Activated CD4-positive, CD25-positive, alpha-beta regulatory T cell treated with anti-CD3 and anti-CD28 coated beads, Interleukin-2, amount 50 U/mL, for 24 hours (primary cell): Measurements from ENCODE around the gene EHD3.

Experiments
- ATAC-seq, 2 donors: fragments of 150-1000 bp; cut with Tn5 transposase; one replicate each; pipeline ENCODE4 v1.10.0; 2021; ENCODE audit warnings: mild to moderate bottlenecking in 1 of 2, moderate library complexity in 1 of 2

EHD3 gene

DNA sequence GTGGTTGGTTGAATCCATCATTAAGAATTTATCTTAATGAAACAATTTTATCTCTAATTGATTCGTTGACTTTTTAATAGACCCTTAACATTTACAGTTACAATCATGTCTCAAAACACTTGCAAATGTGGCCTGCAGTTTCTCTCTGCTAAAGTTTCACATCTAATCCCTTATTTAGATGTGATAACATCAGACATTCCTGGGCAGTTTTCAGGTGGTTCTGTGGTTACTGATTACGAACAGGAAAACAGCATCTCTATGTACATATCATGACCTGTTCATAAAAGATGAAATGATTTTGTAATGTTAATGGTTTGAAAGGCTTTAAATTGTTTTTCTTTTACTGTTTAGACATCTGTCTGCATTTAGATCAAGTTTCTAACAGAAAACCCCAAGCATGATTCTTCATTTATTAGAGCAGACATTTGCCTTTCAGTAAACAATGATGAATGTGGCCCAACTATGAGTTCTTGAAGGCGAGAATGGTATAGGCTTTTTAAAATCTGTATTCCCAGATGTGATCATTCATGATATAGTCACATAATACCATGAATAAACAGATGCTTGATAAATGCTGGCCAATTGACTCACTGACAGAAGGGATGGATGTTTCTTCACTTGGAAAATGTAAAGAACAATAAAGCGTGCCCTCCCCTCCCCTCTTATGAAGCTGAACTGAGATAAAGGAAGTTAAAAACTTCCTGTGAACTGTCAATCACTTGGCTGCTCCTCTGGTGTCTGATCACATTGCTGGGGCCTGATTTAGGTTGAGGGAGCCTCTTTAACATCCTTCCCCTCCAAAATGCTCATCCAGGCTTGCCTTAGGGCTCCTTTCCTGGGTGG is 20.1 kb upstream of the EHD3 start:
- no peak for ATAC-seq

DNA sequence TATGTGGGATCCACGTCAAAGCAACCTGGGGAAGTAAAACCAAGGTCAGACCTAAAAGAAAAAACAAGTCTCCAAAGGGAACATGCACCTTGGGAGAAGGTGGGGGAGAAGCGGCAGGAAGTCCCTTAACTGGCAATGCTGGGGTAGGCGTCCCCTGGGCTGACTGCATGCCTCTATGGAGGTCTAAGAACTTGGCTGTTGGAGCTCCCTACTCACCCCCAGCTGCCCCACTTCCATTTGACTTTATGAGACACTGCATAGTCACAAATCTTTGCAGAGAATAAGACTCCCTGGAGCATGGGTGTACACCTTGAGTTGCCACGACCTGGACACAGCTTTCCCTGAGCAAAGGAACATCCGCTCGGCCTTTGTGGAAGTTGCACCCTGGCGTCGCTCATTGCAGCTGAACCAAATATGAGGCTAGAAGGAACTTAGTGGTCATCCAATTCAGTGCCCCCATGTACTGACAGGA is 19.5 kb upstream of the EHD3 start:
- ATAC-seq = no peak

DNA sequence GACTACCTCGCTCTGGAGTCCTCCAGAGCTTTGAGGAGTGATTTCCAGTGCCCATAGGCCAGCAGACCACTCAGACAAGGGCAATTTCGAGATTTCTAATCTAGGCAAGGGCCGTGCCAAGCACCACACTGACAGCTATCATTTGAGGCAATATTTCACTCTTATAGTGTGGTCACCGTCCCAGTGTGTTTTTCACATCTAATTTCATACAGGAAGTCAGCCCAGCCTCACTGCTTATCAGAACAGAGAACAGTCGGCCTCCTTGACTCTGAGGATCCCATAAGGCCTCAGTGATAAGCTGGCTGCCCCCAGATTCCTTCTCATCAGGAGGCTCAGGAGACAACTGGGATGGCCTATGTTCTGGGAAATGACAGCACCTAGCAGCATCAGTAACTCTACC is 17.2 kb upstream of the EHD3 start:
- ATAC-seq = no peak

DNA sequence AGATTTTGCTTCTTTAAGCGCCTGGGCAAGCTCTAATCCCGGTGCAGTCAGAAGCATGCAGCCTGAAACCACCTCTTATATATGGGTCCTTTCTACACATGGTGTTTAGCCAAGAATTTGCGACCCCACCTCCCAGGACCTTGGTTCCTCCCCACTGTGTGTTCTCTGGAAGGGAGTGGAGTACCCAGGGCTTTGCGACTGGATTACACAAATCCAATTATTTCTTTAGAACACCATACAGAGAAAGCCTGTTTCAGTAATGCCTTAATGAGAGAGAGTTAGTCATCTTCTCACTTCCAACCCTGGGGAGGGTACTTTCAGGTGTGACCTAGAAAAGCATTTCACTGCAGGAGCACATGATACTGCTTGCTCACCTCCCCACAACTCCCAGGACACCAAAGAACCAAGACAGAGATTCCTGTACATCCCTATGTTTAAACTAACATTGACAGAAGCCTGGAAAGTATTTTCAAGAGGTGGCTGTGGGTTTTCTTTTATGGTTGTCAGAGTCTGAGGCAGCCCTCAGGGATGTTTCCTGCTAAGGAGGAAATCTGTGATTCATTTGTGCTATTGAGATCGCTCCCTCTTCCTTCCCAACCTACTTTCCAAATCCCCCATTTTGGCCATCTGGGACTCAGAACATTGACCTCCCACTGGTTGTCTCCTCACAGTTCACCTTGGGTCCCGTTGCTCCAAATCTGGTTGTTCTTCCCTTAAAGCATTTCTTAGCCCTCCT is 16.3 kb upstream of the EHD3 start, which contains the start of gene CAPN14:
TSS of gene CAPN14 (minus strand) at position 51 of the 736 bp plus-strand sequence. CDS start 12,068 bp downstream, outside the sequence.
- ATAC-seq = peak in 1 of 2 donors; percentile 33

DNA sequence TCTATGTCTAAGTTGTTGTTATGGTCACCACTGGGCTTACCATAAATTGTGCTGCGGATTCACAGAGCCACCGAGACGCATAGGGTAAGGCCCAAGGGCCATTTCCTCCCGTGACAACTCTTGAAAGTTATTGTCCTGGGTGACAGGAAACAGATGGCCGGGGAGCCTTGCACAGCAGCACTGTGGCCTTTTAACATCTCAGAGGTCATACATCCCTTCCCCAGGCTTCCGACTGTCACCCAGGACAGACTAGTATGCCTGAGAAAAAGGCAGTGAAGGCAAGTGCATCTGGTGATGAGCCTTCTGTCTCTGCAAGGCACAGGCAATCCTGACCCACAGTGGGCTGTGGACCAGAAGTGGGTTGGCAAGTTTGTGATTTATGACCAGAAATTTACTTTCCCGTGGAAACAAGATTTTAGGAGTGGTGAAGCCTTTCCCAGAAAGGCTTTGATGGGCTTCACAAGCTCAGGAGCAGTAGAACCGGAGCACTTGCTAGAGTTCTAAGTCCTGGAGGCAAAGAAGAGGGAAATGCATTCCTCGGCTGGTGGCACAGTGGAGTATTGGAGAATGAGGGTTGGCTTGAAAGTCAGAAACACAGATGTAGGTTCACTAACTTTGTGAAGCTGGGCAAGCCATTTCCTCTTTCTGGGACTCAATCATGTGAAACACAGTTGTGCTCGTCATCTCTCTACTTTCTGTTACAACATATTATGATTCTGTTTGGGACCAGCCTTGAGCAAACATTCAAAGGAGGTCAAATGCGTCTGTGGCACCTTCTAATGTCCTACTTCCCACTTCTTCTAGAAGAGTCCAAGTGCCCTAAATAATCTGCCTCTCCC is 14.6 kb upstream of the EHD3 start:
- peak; percentile 17 to 41 for ATAC-seq

DNA sequence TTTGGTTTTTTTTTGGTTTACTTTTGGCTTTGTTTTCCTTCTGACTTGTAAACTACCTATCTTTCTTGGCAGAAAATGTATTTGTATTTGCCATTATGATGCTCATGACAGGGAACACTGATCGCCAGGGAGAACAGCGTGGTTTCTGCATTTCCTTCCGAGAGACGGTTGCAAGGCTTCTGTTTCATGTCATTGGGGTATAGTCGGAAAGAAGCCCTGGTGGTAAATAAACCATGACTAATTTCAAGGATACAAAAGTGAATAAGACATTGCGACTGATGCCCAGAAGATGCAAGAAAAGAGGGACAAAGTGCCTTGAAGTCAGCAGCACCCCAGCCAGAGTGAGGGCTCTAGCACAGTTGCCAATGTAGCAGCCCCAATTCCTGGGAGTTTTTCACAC is 12.4 kb upstream of the EHD3 start:
- ATAC-seq = no peak

DNA sequence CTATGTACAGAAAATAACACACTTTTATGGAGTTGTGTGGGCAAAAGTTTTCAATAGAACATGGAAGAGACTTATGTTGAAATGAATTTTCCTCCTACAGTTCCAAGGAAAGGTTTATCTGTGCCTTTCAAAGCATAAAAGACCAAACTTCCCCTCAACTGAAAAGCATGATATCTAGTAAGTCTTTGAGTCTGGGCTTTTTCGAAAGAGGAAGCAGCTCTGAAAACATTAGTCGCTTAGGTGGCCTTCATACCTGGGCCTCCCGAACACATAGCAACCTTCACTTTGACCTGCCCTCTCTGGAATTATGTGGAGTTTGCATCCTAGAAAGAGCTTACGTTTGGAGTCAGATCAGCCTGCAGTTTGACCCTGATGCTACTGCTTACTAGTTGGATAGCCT is 11.9 kb upstream of the EHD3 start:
- no peak for ATAC-seq

DNA sequence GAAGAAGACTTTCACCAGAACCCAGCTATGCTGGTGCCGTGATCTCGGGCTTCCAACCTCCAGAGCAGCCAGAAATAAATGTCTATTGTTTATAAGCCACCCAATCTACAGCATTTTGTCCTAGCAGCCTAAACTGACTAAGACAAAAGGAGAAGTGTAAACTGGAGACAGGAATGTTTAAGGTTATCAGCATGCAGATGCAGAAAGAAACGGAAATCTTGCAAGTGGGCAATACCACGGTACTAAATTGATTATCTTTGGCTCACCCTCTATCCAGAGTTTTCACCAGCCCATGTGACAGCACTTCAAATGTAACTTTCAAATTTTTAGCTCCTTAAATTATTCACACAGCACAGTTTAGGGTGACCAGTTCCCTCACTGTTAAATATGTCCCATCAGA is 10.9 kb upstream of the EHD3 start:
- ATAC-seq = no peak

DNA sequence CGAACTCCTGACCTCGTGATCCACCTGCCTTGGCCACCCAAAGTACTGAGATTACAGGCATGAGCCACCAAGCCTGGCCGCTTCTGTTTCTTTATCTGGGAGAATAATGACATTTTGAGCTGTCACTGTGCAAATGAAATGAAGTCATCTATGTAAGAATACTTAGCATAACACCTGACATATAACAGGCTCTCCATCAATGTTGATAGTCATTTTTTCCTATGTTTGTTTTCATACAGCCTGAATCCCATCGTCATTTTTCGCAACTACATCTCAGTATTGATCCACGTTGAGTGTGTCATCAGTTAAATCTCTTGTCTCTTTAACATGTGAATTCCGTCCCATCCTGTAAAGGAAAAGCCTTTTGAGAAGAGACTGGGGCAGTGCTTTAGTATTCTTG is 10.2 kb upstream of the EHD3 start:
- ATAC-seq = no peak

DNA sequence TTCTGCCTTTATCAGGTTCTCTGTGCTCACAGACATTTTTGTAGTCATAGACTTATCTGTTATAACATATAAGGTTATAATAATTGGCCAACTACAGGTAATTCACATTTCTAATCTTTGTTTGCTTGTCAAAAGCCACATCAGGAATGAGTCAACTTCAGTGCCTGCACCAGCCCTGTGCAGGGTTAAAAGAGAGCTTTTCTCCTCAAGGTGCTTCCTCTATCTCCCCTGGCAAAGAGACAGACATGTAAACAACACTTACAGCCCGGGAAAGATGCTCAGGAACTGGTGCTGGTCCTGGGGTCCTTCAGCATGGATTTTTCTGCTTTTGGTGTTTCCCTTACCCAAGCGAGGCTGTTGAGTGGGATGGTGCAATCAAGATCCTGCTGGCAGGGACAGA is 7.7 kb upstream of the EHD3 start:
- ATAC-seq = no peak

DNA sequence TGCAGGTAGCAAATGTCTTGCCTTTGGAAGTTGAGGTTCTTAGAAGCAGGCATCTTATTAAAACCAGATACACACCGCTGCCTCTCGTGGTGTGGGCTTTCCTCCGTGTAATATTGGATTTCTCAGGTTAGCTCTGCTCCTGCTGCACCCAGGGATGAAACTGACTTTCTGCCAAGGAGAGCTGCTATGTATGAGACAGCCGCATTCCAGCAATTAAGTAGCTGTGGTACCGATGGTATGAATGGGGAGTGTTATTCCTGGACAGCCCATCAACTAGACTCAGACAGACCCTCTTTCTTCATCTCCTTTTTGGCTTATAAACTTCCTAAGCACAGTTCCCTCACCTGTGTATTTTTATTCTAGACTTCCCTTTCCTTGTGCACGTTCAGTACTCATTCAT is 6.8 kb upstream of the EHD3 start:
- ATAC-seq = no peak

DNA sequence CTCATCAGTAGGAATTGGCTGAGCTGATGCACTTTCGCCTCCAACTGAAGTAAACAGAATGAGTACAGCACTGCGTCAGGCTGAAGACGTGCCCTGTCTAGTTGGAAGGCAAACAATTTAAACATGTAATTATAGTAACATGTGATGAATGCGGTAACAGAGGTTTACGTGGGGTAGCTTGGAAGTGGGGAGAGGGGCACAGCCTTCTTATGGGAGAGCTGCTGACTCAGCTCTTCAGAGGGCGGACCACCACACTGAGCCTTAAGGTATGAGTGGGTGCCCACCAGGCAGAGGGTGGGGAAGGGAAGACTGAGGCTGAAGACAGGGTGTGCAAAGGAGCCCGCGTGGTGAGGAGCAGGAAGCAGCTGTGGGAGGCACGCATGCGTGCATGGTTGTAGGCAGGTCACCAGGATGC is 6.2 kb upstream of the EHD3 start:
- no peak for ATAC-seq

DNA sequence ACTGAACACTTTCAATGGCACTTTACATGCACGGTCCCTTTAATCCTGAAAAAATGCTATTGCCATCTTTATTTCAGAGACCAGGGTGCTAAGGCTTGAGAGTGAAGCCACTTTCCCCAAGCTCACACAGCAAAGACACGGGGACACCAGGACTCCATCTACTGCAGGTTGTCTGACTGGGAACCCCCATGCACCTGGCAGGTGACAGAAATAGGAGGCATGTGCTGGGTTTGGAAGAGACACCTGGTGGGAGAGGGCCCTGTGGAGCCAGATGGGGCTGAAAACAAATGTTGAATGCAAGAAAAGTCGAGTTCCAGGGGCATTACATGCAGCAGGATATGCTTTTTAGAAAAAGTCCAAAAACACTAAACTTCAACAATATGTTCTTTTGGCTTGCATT is 5.2 kb upstream of the EHD3 start:
- no peak for ATAC-seq

DNA sequence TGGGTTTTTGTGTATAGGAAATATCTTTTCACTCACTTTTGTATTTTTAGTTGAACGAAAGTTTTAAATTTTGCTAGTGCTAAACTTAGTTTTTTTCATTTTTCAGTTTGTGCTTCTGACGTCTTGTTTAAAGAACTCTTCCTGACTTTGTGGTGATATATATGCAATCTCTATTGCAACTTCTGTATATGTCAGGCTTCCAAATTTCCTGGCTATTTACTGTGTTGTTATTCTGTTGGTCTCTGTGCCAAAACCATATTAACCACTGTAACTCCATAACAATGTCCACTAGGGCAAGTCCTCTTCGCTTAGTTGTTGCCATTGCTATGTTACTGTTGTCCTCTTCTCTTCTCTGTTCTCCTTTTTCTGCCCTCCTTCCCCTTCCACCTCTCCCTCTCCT is 3.2 kb upstream of the EHD3 start:
- ATAC-seq = no peak

DNA sequence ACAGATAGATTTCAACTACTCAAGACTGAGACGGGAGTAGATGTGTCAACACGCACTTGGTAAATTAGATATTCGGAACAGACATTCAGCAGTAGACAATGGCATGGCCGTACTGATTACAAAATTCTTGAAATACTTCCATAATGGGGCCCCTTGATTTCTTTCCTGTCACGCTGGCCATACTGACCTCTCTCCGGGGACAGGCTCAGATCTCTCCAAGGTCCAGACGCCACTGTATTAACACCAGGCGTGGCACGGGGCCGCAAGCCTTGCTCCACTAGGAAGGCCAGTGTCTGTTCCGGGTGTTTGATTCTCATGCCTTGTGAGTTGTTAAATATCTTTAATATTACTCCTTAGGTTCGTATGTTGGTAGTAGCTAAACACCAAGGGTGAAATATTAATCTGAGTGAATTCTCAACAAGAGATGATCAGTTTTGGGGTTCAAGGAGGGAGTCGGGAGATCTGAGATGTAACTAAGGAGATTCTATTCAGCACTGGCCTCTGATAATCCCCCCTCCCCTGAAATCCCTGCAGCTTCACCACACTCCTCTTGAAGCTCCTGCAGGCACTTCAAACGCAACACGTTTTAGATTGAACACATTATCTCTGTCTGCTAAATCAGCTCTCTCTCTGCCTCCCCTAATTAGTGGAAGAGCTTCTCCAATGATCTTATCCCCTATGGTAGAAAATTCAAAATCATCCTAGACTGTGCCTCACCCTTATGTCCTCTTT is 2.2 kb upstream of the EHD3 start:
- ATAC-seq = no peak

DNA sequence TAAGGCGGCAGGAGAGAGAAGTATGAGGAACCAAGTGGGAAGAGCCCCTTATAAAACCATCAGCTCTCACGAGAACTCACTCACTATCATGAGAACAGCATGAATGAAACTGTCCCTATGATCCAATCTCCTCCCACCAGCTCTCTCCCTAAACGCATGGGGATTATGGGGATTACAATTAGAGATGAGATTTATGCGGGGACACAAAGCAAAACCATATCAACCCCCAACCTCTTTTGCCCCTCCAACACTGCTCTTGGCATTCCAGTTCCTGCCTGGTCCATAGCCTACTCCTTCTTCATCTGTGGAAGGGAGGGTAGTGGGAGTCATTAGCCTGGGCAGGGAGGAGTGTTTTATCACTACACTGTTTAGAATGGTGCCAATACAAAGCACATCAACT is 1.4 kb upstream of the EHD3 start:
- ATAC-seq = no peak

DNA sequence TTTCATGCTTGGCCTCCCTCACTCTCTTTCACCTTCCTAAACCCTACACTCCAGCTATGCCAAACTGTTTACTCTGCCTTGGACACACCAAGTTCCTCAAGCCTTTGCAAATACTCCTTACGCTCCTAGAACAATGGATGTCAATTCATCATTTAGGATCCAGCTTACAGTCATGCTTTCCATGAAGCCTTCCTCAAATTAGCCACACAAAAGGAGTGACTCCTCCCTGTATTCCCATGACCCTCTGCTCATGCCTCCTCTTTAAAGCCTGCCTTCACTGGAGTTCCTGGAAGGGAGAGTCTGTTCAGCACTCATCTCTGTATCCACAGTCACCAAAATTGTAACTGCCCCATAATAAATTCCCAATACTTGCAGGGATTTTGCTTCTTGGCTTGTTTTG is 721 bp upstream of the EHD3 start:
- no peak for ATAC-seq

DNA sequence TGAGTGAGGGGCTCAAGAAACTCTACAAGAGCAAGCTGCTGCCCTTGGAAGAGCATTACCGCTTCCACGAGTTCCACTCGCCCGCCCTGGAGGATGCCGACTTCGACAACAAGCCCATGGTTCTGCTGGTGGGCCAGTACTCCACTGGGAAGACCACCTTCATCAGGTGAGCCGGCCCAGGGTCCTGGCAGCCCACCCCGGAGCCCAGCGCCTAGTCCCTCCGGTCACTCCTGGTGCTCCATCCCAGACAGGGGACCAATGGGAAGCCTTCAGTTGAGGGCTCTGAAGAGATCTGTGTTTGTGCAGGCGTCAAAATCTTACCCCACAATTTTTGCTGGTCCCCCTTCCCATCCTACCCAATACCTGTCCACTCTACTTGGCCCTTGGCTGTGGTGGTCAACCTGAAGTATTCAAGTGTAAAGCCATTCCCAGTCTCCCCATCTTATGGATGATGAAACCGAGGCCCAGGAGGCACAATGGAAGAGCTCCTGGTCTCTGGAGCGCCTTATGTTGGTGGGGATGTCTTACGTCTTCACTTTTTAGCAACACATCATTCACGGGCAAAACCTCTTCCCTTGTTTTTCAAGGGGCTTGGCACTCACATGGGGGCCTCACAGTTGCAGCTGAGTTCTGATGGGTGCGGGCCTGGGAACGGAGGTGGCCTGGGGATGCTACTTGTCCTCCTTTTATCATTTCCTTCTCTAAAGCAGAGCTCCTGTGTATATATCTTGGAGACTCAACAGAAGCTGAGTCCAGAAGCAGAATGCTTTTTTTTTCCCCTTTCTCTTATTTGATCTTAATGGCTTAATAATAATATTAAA is 941 bp downstream of the EHD3 start:
- ATAC-seq = no peak

DNA sequence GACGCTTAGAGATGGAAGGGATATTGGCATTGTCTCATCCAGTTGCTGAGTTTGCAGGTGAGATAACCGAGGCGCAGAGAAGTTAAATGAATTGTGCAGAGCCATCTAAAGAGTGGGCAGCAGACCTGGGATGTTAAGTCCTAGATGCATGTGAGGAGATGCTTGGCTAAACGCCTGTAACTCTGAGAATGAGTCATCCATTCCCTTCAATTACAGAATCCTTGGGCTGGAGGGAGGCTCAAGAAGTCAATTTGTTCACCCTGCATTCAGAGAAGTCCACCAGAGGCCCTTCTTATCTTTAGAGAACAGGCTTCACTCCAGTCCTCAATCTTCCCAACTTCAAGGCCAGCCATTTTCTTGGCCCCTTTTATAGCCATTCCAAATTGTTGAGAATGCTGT is 1.6 kb downstream of the EHD3 start:
- ATAC-seq = no peak

DNA sequence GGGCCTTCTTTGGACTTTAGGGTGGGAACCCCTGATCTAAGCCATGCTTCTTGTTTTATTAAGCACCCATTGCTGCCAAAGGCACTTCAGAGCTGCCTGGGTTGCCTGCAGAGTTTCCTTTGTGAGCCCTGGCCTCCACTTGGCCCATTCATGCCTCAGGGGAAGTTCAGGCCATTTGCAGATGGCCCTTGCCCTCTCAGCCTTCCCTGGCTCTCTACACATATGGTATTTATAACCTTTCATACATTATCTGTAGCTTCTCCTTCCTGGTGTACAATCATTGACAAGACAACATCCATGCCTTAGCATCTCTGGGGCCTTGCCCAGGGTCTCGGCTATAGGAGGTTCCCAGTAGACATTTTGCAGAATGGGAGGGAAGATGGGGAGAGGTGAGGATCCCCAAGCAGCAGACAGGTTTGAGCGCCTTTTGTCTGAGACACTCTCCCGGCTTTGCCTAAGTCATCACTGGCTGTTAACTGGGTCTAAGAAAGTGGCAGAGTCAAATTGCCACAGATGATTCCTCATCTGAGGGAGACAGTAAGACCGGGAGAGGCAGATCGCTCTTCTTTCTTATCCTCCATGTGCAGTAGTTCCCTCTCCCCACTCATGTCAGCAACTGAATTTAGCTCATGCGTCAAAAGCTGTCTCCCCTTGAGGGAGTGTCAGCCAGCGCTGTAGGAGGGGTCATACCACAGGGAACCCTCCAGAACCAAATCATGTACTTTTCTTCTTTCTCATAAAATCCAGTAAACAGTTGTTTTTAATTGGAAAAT is 2.7 kb downstream of the EHD3 start:
- ATAC-seq = no peak
